ENCODE measurements around the gene PTPRM.

- TF ChIP-seq, protein P1, sequence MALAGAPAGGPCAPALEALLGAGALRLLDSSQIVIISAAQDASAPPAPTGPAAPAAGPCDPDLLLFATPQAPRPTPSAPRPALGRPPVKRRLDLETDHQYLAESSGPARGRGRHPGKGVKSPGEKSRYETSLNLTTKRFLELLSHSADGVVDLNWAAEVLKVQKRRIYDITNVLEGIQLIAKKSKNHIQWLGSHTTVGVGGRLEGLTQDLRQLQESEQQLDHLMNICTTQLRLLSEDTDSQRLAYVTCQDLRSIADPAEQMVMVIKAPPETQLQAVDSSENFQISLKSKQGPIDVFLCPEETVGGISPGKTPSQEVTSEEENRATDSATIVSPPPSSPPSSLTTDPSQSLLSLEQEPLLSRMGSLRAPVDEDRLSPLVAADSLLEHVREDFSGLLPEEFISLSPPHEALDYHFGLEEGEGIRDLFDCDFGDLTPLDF (CRISPR knock-in tag; IDR thresholded peaks at IDR 0.05): no peak
- TF ChIP-seq NFYB (CRISPR knock-in tag; conservative IDR thresholded peaks at IDR 0.05; ENCODE audit: low read depth) (no peak), FOXJ3 (CRISPR knock-in tag; IDR thresholded peaks at IDR 0.05; ENCODE audit: borderline replicate concordance) (no peak), ERG (CRISPR knock-in tag; IDR thresholded peaks at IDR 0.05) (no peak), TP53 (CRISPR knock-in tag; IDR thresholded peaks at IDR 0.05) (no peak), SMAD3 (CRISPR knock-in tag; IDR thresholded peaks at IDR 0.05; ENCODE audit: borderline replicate concordance) (no peak), IRF2 (CRISPR knock-in tag; IDR thresholded peaks at IDR 0.05; ENCODE audit: borderline replicate concordance, low read depth) (no peak), NR1H2 (CRISPR knock-in tag; IDR thresholded peaks at IDR 0.05) (no peak), ESRRA (CRISPR knock-in tag; IDR thresholded peaks at IDR 0.05; ENCODE audit: borderline replicate concordance) (no peak)
- TF ChIP-seq, protein P2, sequence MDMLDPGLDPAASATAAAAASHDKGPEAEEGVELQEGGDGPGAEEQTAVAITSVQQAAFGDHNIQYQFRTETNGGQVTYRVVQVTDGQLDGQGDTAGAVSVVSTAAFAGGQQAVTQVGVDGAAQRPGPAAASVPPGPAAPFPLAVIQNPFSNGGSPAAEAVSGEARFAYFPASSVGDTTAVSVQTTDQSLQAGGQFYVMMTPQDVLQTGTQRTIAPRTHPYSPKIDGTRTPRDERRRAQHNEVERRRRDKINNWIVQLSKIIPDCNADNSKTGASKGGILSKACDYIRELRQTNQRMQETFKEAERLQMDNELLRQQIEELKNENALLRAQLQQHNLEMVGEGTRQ (CRISPR knock-in tag; IDR thresholded peaks at IDR 0.05): no peak
- TF ChIP-seq, protein P3, sequence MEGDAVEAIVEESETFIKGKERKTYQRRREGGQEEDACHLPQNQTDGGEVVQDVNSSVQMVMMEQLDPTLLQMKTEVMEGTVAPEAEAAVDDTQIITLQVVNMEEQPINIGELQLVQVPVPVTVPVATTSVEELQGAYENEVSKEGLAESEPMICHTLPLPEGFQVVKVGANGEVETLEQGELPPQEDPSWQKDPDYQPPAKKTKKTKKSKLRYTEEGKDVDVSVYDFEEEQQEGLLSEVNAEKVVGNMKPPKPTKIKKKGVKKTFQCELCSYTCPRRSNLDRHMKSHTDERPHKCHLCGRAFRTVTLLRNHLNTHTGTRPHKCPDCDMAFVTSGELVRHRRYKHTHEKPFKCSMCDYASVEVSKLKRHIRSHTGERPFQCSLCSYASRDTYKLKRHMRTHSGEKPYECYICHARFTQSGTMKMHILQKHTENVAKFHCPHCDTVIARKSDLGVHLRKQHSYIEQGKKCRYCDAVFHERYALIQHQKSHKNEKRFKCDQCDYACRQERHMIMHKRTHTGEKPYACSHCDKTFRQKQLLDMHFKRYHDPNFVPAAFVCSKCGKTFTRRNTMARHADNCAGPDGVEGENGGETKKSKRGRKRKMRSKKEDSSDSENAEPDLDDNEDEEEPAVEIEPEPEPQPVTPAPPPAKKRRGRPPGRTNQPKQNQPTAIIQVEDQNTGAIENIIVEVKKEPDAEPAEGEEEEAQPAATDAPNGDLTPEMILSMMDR (IDR thresholded peaks at IDR 0.05): no peak
Measured at GRCh38 chr18:7618891-7619442, 51.9 kb downstream of the PTPRM start.
